Measurements from ENCODE around the gene PLD5.

The PLD5 gene

GRCh38 chr1:242525769-242526168, 1.3 kb upstream of the PLD5 start:
- TF ChIP-seq CTCF (IDR thresholded peaks at IDR 0.05; ENCODE audit: insufficient read depth, missing control alignments), result no peak
- DNase-seq (ENCODE audit: insufficient read length, low spot score) (no peak), FAIRE-seq (no peak)

- DNase-seq (ENCODE audit: insufficient read length, low spot score) (no peak), FAIRE-seq (no peak)
- no peak for TF ChIP-seq CTCF (IDR thresholded peaks at IDR 0.05; ENCODE audit: insufficient read depth, missing control alignments)
Measured at GRCh38 chr1:242525360-242525722, 844 bp upstream of the PLD5 start.

GRCh38 chr1:242523719-242524570, 552 bp downstream of the PLD5 start:
- peak; percentile 21 for TF ChIP-seq CTCF (IDR thresholded peaks at IDR 0.05; ENCODE audit: insufficient read depth, missing control alignments)
- DNase-seq (ENCODE audit: insufficient read length, low spot score) (peak; percentile 53), FAIRE-seq (no peak)

- FAIRE-seq, result no peak
- no peak for DNase-seq (ENCODE audit: insufficient read length, low spot score)
- TF ChIP-seq CTCF (IDR thresholded peaks at IDR 0.05; ENCODE audit: insufficient read depth, missing control alignments), result no peak
Measured at GRCh38 chr1:242522996-242523718, 1.3 kb downstream of the PLD5 start.

GRCh38 chr1:242522304-242522945, 2.1 kb downstream of the PLD5 start:
- FAIRE-seq, result no peak
- TF ChIP-seq CTCF (IDR thresholded peaks at IDR 0.05; ENCODE audit: insufficient read depth, missing control alignments), result no peak
- DNase-seq (ENCODE audit: insufficient read length, low spot score), result no peak

- no peak for TF ChIP-seq CTCF (IDR thresholded peaks at IDR 0.05; ENCODE audit: insufficient read depth, missing control alignments)
- FAIRE-seq (no peak), DNase-seq (ENCODE audit: insufficient read length, low spot score) (no peak)
Measured at GRCh38 chr1:242515555-242515954, 8.9 kb downstream of the PLD5 start.

Data from D721Med (cell line).